ENCODE measurements around the gene TMEM164.

- TF ChIP-seq CTCF (IDR thresholded peaks at IDR 0.05) (no peak), POLR2A (IDR thresholded peaks at IDR 0.05) (no peak)
These were observed 180.4 kb downstream of the TMEM164 start for GRCh38 chrX:110183314-110183713.

Data from right lobe of liver (tissue), 4 donors.